ENCODE measurements around the gene AZGP1. TPM values are rescaled to one million over a fixed set of nuclear protein-coding genes. Genes with fewer than 3 reads are reported as not detected.
"Not testable (repeated sequence)": the region's sequence is repeated elsewhere in the genome, so short reads cannot be mapped to it uniquely, and the experiment has no call there.

AZGP1 gene
- total RNA-seq, 1 donor from 2014 or later, result not detected

DNA sequence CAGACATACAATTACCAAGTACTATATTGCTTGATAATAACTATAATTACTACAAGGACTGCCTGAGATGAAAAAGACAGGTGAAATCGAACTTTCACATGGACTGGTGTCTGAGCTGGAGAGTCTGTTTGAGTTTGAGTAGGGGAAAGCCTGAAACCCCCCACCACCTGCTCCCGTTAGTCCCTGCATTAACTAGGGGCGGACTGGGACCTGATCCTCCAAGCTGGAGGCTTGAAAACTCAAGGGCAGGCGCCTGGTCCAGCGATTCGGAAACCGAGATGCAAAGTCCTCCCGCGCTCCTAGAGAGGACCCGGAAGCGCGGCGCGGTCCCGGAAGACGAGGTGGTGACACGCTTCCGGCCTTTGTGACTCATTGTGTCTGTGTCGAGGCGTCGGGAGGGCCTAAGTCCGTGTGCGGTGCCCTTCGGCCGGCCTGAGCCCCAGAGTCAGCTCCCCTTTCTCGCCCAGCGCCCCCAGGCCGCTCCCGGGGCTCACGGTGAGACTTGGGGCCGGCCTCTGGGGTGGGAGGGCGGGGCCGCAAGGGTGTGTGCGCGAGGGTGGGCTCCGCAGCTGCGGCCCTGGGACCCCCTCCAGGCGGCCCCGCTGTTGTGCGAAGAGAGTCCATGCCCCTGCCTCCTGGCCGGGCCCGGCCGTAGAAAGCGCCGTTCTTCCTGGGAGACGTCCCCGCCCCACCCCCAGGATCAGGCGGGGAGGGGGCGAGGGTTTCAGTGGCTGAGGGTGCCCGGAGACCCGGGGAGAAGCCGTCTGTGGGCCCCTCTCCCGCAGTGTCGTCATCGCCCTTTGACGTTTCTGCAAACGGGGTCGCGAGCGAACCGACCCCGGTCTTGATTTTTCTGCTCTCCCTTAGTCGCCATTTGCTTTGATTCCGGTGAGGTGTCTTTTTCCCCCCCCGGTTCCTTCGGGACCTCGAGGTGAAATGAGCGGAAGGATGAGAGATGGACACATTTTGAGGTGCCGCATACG is 39.7 kb upstream of the AZGP1 start, which contains the start of gene ZKSCAN1:
Gene ZKSCAN1, plus strand, starts transcription at position 365 of the 983 bp plus-strand sequence. CDS start 7,911 bp downstream, outside the sequence.
- H3K36me3 Mint-ChIP-seq (ENCODE audit: low read depth), result no peaks in the 10 kb centered on the region
- TF ChIP-seq, protein P1, sequence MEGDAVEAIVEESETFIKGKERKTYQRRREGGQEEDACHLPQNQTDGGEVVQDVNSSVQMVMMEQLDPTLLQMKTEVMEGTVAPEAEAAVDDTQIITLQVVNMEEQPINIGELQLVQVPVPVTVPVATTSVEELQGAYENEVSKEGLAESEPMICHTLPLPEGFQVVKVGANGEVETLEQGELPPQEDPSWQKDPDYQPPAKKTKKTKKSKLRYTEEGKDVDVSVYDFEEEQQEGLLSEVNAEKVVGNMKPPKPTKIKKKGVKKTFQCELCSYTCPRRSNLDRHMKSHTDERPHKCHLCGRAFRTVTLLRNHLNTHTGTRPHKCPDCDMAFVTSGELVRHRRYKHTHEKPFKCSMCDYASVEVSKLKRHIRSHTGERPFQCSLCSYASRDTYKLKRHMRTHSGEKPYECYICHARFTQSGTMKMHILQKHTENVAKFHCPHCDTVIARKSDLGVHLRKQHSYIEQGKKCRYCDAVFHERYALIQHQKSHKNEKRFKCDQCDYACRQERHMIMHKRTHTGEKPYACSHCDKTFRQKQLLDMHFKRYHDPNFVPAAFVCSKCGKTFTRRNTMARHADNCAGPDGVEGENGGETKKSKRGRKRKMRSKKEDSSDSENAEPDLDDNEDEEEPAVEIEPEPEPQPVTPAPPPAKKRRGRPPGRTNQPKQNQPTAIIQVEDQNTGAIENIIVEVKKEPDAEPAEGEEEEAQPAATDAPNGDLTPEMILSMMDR (IDR thresholded peaks at IDR 0.05), result no peak
- H3K27me3 Mint-ChIP-seq (ENCODE audit: low read depth), result peaks cover 6% of the 10 kb centered on the region
- peaks cover 31% of the 10 kb centered on the region for H3K4me1 Mint-ChIP-seq (ENCODE audit: low read depth)
- H3K27ac Mint-ChIP-seq (ENCODE audit: unreplicated experiment), result peak within 1 kb of the TSS; percentile 84
- H3K9me3 Mint-ChIP-seq (ENCODE audit: low read depth), result no peaks in the 10 kb centered on the region
- DNase-seq (ENCODE audit: low spot score), result no peak
- peak within 1 kb of the TSS; percentile 91 for H3K4me3 Mint-ChIP-seq (ENCODE audit: unreplicated experiment)

DNA sequence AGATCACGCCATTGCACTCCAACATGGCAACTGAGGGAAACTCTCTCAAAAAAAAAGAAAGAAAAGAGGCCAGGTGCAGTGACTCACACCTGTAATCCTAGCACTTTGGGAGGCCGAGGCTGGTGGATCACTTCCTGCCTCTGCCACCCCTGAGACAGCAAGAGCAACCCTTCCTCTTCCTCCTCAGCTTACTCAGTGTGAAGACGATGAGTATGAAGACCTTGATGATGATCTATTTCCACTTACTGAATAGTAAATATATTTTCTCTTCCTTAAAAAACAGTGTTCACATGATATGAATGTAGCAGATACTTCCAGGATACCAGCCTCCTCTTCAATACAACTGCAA is 37.5 kb upstream of the AZGP1 start:
- Mint-ChIP-seq H3K36me3 (ENCODE audit: low read depth) (no peaks in the 10 kb centered on the region), H3K27me3 (ENCODE audit: low read depth) (peaks cover 6% of the 10 kb centered on the region), H3K9me3 (ENCODE audit: low read depth) (no peaks in the 10 kb centered on the region), H3K4me3 (ENCODE audit: unreplicated experiment) (no peak overlapping the region), H3K4me1 (ENCODE audit: low read depth) (peaks cover 26% of the 10 kb centered on the region), H3K27ac (ENCODE audit: unreplicated experiment) (no peak overlapping the region)
- no peak for DNase-seq (ENCODE audit: low spot score)
- TF ChIP-seq, protein P1 (IDR thresholded peaks at IDR 0.05), result no peak

DNA sequence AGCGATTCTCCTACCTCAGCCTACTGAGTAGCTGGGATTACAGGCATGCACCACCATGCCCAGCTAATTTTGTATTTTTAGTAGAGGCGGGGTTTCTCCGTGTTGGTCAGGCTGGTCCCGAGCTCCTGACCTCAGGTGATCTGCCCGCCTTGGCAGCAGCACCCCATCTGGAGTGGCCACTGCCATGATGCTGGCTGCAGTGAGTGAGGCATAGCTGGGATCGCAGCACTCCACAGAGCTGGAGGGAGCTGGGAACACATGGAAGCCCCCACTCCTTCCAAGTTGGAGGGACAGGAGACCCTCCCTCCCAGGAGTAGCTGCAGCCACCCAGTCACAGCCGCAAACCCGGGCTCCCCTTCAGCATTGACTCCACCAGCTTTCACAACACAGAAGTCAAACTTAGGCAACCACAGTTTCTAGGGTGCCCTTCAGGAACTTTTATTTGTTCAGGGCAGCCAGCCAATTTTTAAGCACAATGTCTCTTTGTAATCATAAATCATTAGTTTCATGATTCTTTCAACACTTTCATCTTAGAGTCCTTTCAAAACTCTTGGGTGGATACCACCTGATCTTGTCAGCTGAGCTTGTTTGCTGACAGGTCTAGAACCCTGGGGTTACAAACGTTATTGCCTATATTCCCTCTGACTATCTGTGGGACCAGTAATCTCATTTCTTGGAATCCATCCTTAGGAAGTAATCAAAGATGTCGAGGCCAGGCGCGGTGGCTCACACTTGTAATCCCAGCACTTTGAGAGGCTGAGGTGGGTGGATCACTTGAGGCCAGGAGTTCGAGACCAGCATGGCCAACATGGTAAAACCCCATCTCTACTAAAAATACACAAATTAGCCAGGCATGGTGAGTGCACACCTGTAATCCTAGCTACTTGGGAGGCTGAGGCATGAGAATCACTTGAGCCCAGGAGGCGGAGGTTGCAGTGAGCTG is 36.8 kb upstream of the AZGP1 start:
- not testable (repeated sequence) for H3K36me3 Mint-ChIP-seq (ENCODE audit: low read depth); H3K27ac Mint-ChIP-seq (ENCODE audit: unreplicated experiment); H3K9me3 Mint-ChIP-seq (ENCODE audit: low read depth); H3K4me3 Mint-ChIP-seq (ENCODE audit: unreplicated experiment); DNase-seq (ENCODE audit: low spot score); H3K27me3 Mint-ChIP-seq (ENCODE audit: low read depth)
- H3K4me1 Mint-ChIP-seq (ENCODE audit: low read depth), result peaks cover 21% of the 10 kb centered on the region

DNA sequence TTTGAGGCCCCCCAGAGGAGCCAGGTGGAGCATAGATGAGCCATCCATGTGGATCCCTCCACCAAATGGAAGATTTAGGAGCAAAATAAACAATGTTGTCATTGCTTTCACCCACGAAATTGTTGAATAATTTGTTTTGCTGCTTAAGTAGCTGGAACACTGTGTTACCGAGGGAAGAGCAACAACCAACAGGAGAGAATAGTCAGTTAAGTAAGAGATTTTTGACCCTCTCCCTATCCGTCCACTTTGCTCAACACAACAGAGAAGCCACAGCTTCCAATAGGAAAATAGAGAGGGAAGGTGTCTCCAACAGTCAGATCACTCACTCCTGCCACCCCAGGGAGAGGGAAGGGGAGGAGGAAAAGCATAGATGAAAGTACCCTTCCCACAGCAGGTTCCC is 35.7 kb upstream of the AZGP1 start:
- H3K9me3 Mint-ChIP-seq (ENCODE audit: low read depth), result no peaks in the 10 kb centered on the region
- no peak for DNase-seq (ENCODE audit: low spot score)
- no peaks in the 10 kb centered on the region for H3K36me3 Mint-ChIP-seq (ENCODE audit: low read depth)
- TF ChIP-seq, protein P1 (IDR thresholded peaks at IDR 0.05), result no peak
- peaks cover 7% of the 10 kb centered on the region for H3K27me3 Mint-ChIP-seq (ENCODE audit: low read depth)
- H3K4me3 Mint-ChIP-seq (ENCODE audit: unreplicated experiment), result no peak overlapping the region
- H3K27ac Mint-ChIP-seq (ENCODE audit: unreplicated experiment), result no peak overlapping the region
- H3K4me1 Mint-ChIP-seq (ENCODE audit: low read depth), result peaks cover 11% of the 10 kb centered on the region

DNA sequence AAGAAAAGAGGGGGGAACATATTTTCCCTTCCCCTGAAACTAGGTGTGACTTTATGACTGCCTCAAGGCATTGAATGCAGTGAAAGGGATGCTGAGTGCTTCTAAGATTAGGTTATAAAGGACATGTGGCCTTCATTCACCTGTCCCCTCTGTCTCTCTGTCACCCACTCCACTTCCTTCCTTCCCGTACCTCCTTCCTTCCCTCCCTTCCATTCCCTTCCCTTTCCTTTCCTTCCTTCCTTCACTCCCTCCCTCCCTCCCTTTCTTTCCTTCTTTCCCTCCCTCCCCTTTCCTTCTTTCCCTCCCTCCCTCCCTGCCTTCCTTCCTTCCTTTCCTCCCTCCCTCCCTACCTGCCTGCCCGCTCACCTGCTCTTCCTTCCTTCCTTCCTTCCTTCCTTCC is 35.1 kb upstream of the AZGP1 start:
- DNase-seq (ENCODE audit: low spot score), result no peak

DNA sequence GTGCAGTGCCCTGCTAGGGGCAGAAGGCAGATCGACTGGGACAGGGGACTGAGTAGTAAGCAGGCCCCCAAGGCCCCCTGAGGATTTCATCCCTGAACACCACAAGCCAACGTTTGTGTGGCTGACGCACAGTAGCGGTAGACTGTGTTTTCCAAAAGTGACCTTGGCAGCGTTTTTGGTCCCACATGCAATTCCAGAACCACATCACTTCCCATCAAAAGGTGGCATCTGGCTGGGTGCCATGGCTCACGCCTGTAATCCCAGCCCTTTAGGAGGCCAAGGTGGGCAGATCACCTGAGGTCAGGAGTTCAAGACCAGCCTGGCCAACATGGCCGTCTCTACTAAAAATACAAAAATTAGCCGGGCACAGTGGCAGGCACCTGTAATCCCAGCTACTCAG is 34.1 kb upstream of the AZGP1 start:
- not testable (repeated sequence) for H3K27me3 Mint-ChIP-seq (ENCODE audit: low read depth); H3K27ac Mint-ChIP-seq (ENCODE audit: unreplicated experiment); H3K4me3 Mint-ChIP-seq (ENCODE audit: unreplicated experiment); H3K36me3 Mint-ChIP-seq (ENCODE audit: low read depth); H3K4me1 Mint-ChIP-seq (ENCODE audit: low read depth); H3K9me3 Mint-ChIP-seq (ENCODE audit: low read depth)
- DNase-seq (ENCODE audit: low spot score), result peak; percentile 54

More for the DNA sequence above, 35.1 kb upstream of the AZGP1 start:
- TF ChIP-seq, protein P1 (IDR thresholded peaks at IDR 0.05), result no peak
- H3K36me3 Mint-ChIP-seq (ENCODE audit: low read depth), result no peaks in the 10 kb centered on the region
- H3K27ac Mint-ChIP-seq (ENCODE audit: unreplicated experiment), result no peak overlapping the region
- peaks cover 7% of the 10 kb centered on the region for H3K27me3 Mint-ChIP-seq (ENCODE audit: low read depth)
- no peak overlapping the region for H3K4me3 Mint-ChIP-seq (ENCODE audit: unreplicated experiment)
- peaks cover 6% of the 10 kb centered on the region for H3K4me1 Mint-ChIP-seq (ENCODE audit: low read depth)
- H3K9me3 Mint-ChIP-seq (ENCODE audit: low read depth), result no peaks in the 10 kb centered on the region

Measured in chondrocyte (in vitro differentiated cells).